AG09309 (cell line): ENCODE data around the gene C14orf39.
"Not testable (repeated sequence)": the region's sequence is repeated elsewhere in the genome, so short reads cannot be mapped to it uniquely, and the experiment has no call there.

Source experiments
- DNase-seq: peaks from one replicate; pipeline ENCODE4 v3.0.0-alpha.2; 2010; ENCODE audit warnings: low read depth
- H3K4me3 ChIP-seq: 2 replicates; pipeline ENCODE4 v1.5.1; 2011; ENCODE audit warnings: mild to moderate bottlenecking, low read depth, low read length, moderate library complexity; ENCODE audit not compliant: control insufficient read depth
- CTCF ChIP-seq: IDR thresholded peaks from 2 replicates; pipeline ENCODE4 v1.5.1; 2011; ENCODE audit warnings: mild to moderate bottlenecking, low read depth, low read length, inconsistent platforms; ENCODE audit not compliant: insufficient read depth, control insufficient read depth; ENCODE audit errors: missing control alignments

C14orf39 gene

GRCh38 chr14:60495946-60496345, 10.1 kb upstream of the C14orf39 start:
- no peak for DNase-seq
- H3K4me3 ChIP-seq = no peak overlapping the region
- TF ChIP-seq CTCF = no peak

- no peak for DNase-seq
- no peak overlapping the region for H3K4me3 ChIP-seq
- no peak for TF ChIP-seq CTCF
Observed at GRCh38 chr14:60490270-60490669, 4.4 kb upstream of the C14orf39 start.

GRCh38 chr14:60488175-60488574, 2.3 kb upstream of the C14orf39 start:
- H3K4me3 ChIP-seq = no peak overlapping the region
- DNase-seq = no peak
- TF ChIP-seq CTCF = no peak

DNA sequence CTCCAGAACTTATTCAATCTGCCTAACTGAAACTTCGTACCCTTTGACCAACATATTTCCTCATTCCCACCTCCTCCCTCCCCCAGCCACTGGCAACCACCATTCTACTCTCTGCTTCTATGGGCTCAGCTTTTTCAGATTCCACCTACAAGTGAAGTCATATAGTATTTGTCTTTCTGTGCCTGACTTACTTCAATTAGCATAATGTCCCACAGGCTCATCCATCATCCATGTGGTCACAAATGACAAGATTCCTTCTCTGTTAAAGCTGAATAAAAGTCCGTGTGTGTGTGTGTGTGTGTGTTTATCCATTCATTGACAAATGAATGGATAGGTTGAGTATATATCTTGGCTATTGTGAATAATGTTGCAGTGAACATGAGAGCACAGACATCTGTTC, 1.3 kb upstream of the C14orf39 start:
- DNase-seq = no peak
- TF ChIP-seq CTCF = no peak
- H3K4me3 ChIP-seq = no peak overlapping the region

- TF ChIP-seq CTCF = no peak
- no peak overlapping the region for H3K4me3 ChIP-seq
- no peak for DNase-seq
Observed at GRCh38 chr14:60485057-60485597, 736 bp downstream of the C14orf39 start.

GRCh38 chr14:60482743-60483142, 3.1 kb downstream of the C14orf39 start:
- no peak overlapping the region for H3K4me3 ChIP-seq
- no peak for TF ChIP-seq CTCF
- DNase-seq = no peak

- H3K4me3 ChIP-seq, DNase-seq: not testable (repeated sequence)
Observed at GRCh38 chr14:60480248-60480647, 5.6 kb downstream of the C14orf39 start.
